Measurements from ENCODE around the gene DAPK1.

DAPK1 gene

GRCh38 chr9:87556039-87556438, 58.4 kb downstream of the DAPK1 start:
- Histone ChIP-seq H4K91ac (ENCODE audit: low read length) (no peak overlapping the region), H3K9ac (ENCODE audit: low read length) (no peak overlapping the region), H3K23ac (ENCODE audit: low read length in 2 of 2) (no peak overlapping the region), H3K27ac (ENCODE audit: low read length, poor library complexity, severe bottlenecking) (no peak overlapping the region), H2AFZ (ENCODE audit: low read depth, low read length) (no peak overlapping the region), H3K4me2 (ENCODE audit: low read length, poor library complexity, severe bottlenecking) (no peak overlapping the region), H3K4ac (ENCODE audit: low read depth in 1 of 2, low read length in 2 of 2) (no peak overlapping the region), H3K4me1 (ENCODE audit: control insufficient read depth, insufficient read depth, low read depth, low read length) (peaks cover 19% of the 10 kb centered on the region), H4K8ac (ENCODE audit: low read length) (no peak overlapping the region), H2BK15ac (ENCODE audit: low read depth, poor library complexity, severe bottlenecking) (no peak overlapping the region), H3K4me3 (ENCODE audit: insufficient read depth in 1 of 2, low read depth in 1 of 2, low read length in 2 of 2) (no peak overlapping the region), H3K9me3 (ENCODE audit: control insufficient read depth, low read length) (no peaks in the 10 kb centered on the region), H2BK12ac (ENCODE audit: low read length in 2 of 2) (no peak overlapping the region), H3K14ac (ENCODE audit: low read length in 2 of 2) (no peak overlapping the region), H2AK5ac (ENCODE audit: low read length, severe bottlenecking) (no peak overlapping the region), H2BK5ac (ENCODE audit: low read depth, low read length, poor library complexity, severe bottlenecking) (no peak overlapping the region), H3K18ac (ENCODE audit: low read depth in 1 of 2, low read length in 2 of 2) (no peak overlapping the region), H2BK120ac (ENCODE audit: low read depth, low read length) (no peak overlapping the region), H3K36me3 (ENCODE audit: control insufficient read depth in 1 of 2, insufficient read depth in 2 of 2, low read depth in 1 of 2, low read length in 2 of 2) (peaks cover 0 to 12% of the 10 kb centered on the region in 2 experiments), H3K27me3 (ENCODE audit: control insufficient read depth in 1 of 2, insufficient read depth in 1 of 2, low read length in 2 of 2) (no peaks in the 10 kb centered on the region), H3K79me1 (replicated peaks; ENCODE audit: low read length, poor library complexity, severe bottlenecking) (peaks cover 25% of the 10 kb centered on the region)
- no peak for DNase-seq
- 90% methylated on average over 7 of the region's 7 CpGs for WGBS

- 78% methylated on average over 6 of the region's 6 CpGs for WGBS
- peaks cover 0 to 8% of the 10 kb centered on the region in 2 experiments for H3K36me3 ChIP-seq (ENCODE audit: control insufficient read depth in 1 of 2, insufficient read depth in 2 of 2, low read depth in 1 of 2, low read length in 2 of 2)
Measured at GRCh38 chr9:87556821-87557220, 59.2 kb downstream of the DAPK1 start.

GRCh38 chr9:87557996-87558395, 60.3 kb downstream of the DAPK1 start:
- Histone ChIP-seq H2AK5ac (ENCODE audit: low read length, severe bottlenecking) (no peak overlapping the region), H4K91ac (ENCODE audit: low read length) (no peak overlapping the region), H2AFZ (ENCODE audit: low read depth, low read length) (no peak overlapping the region), H3K36me3 (ENCODE audit: control insufficient read depth in 1 of 2, insufficient read depth in 2 of 2, low read depth in 1 of 2, low read length in 2 of 2) (peaks cover 0 to 9% of the 10 kb centered on the region in 2 experiments), H2BK12ac (ENCODE audit: low read length in 2 of 2) (no peak overlapping the region), H3K4ac (ENCODE audit: low read depth in 1 of 2, low read length in 2 of 2) (no peak overlapping the region), H3K9me3 (ENCODE audit: control insufficient read depth, low read length) (no peaks in the 10 kb centered on the region), H4K8ac (ENCODE audit: low read length) (no peak overlapping the region), H3K4me2 (ENCODE audit: low read length, poor library complexity, severe bottlenecking) (no peak overlapping the region), H3K27me3 (ENCODE audit: control insufficient read depth in 1 of 2, insufficient read depth in 1 of 2, low read length in 2 of 2) (no peaks in the 10 kb centered on the region), H2BK120ac (ENCODE audit: low read depth, low read length) (no peak overlapping the region), H2BK5ac (ENCODE audit: low read depth, low read length, poor library complexity, severe bottlenecking) (no peak overlapping the region), H3K9ac (ENCODE audit: low read length) (no peak overlapping the region), H3K18ac (ENCODE audit: low read depth in 1 of 2, low read length in 2 of 2) (no peak overlapping the region), H3K23ac (ENCODE audit: low read length in 2 of 2) (no peak overlapping the region), H3K27ac (ENCODE audit: low read length, poor library complexity, severe bottlenecking) (no peak overlapping the region), H3K4me1 (ENCODE audit: control insufficient read depth, insufficient read depth, low read depth, low read length) (peaks cover 17% of the 10 kb centered on the region), H3K4me3 (ENCODE audit: insufficient read depth in 1 of 2, low read depth in 1 of 2, low read length in 2 of 2) (no peak overlapping the region), H3K79me1 (replicated peaks; ENCODE audit: low read length, poor library complexity, severe bottlenecking) (peaks cover 28% of the 10 kb centered on the region), H2BK15ac (ENCODE audit: low read depth, poor library complexity, severe bottlenecking) (no peak overlapping the region), H3K14ac (ENCODE audit: low read length in 2 of 2) (no peak overlapping the region)
- no peak for DNase-seq
- WGBS = 38% methylated on average over 1 of the region's 1 CpG

More at GRCh38 chr9:87556821-87557220, 59.2 kb downstream of the DAPK1 start:
- Histone ChIP-seq H3K27me3 (ENCODE audit: control insufficient read depth in 1 of 2, insufficient read depth in 1 of 2, low read length in 2 of 2) (no peaks in the 10 kb centered on the region), H2BK5ac (ENCODE audit: low read depth, low read length, poor library complexity, severe bottlenecking) (no peak overlapping the region), H2AFZ (ENCODE audit: low read depth, low read length) (no peak overlapping the region), H2AK5ac (ENCODE audit: low read length, severe bottlenecking) (peak overlapping the region; percentile 41), H4K91ac (ENCODE audit: low read length) (no peak overlapping the region), H4K8ac (ENCODE audit: low read length) (no peak overlapping the region), H3K14ac (ENCODE audit: low read length in 2 of 2) (no peak overlapping the region), H3K4me1 (ENCODE audit: control insufficient read depth, insufficient read depth, low read depth, low read length) (peaks cover 21% of the 10 kb centered on the region), H2BK120ac (ENCODE audit: low read depth, low read length) (no peak overlapping the region), H3K9ac (ENCODE audit: low read length) (no peak overlapping the region), H3K4me3 (ENCODE audit: insufficient read depth in 1 of 2, low read depth in 1 of 2, low read length in 2 of 2) (no peak overlapping the region), H3K79me1 (replicated peaks; ENCODE audit: low read length, poor library complexity, severe bottlenecking) (peaks cover 27% of the 10 kb centered on the region), H3K9me3 (ENCODE audit: control insufficient read depth, low read length) (no peaks in the 10 kb centered on the region), H3K23ac (ENCODE audit: low read length in 2 of 2) (no peak overlapping the region), H3K4me2 (ENCODE audit: low read length, poor library complexity, severe bottlenecking) (no peak overlapping the region), H3K18ac (ENCODE audit: low read depth in 1 of 2, low read length in 2 of 2) (no peak overlapping the region), H2BK12ac (ENCODE audit: low read length in 2 of 2) (no peak overlapping the region), H3K4ac (ENCODE audit: low read depth in 1 of 2, low read length in 2 of 2) (no peak overlapping the region), H2BK15ac (ENCODE audit: low read depth, poor library complexity, severe bottlenecking) (no peak overlapping the region), H3K27ac (ENCODE audit: low read length, poor library complexity, severe bottlenecking) (no peak overlapping the region)
- no peak for DNase-seq

GRCh38 chr9:87558606-87559190, 61.0 kb downstream of the DAPK1 start:
- peaks cover 31% of the 10 kb centered on the region for H3K79me1 ChIP-seq (replicated peaks; ENCODE audit: low read length, poor library complexity, severe bottlenecking)
- no peak overlapping the region for H2AK5ac ChIP-seq (ENCODE audit: low read length, severe bottlenecking)
- no peak overlapping the region for H2BK120ac ChIP-seq (ENCODE audit: low read depth, low read length)
- no peak overlapping the region for H2BK12ac ChIP-seq (ENCODE audit: low read length in 2 of 2)
- H2AFZ ChIP-seq (ENCODE audit: low read depth, low read length) = no peak overlapping the region
- peaks cover 0 to 13% of the 10 kb centered on the region in 2 experiments for H3K36me3 ChIP-seq (ENCODE audit: control insufficient read depth in 1 of 2, insufficient read depth in 2 of 2, low read depth in 1 of 2, low read length in 2 of 2)
- DNase-seq = no peak
- no peak overlapping the region for H3K14ac ChIP-seq (ENCODE audit: low read length in 2 of 2)
- WGBS = 76% methylated on average over 2 of the region's 5 CpGs
- H3K4ac ChIP-seq (ENCODE audit: low read depth in 1 of 2, low read length in 2 of 2) = no peak overlapping the region
- H3K27me3 ChIP-seq (ENCODE audit: control insufficient read depth in 1 of 2, insufficient read depth in 1 of 2, low read length in 2 of 2) = no peaks in the 10 kb centered on the region
- no peaks in the 10 kb centered on the region for H3K9me3 ChIP-seq (ENCODE audit: control insufficient read depth, low read length)
- H3K4me3 ChIP-seq (ENCODE audit: insufficient read depth in 1 of 2, low read depth in 1 of 2, low read length in 2 of 2) = no peak overlapping the region
- no peak overlapping the region for H2BK15ac ChIP-seq (ENCODE audit: low read depth, poor library complexity, severe bottlenecking)
- no peak overlapping the region for H3K27ac ChIP-seq (ENCODE audit: low read length, poor library complexity, severe bottlenecking)
- no peak overlapping the region for H3K23ac ChIP-seq (ENCODE audit: low read length in 2 of 2)
- no peak overlapping the region for H3K9ac ChIP-seq (ENCODE audit: low read length)
- H4K91ac ChIP-seq (ENCODE audit: low read length) = no peak overlapping the region
- H3K4me1 ChIP-seq (ENCODE audit: control insufficient read depth, insufficient read depth, low read depth, low read length) = peaks cover 18% of the 10 kb centered on the region
- H3K18ac ChIP-seq (ENCODE audit: low read depth in 1 of 2, low read length in 2 of 2) = no peak overlapping the region
- H4K8ac ChIP-seq (ENCODE audit: low read length) = no peak overlapping the region
- H2BK5ac ChIP-seq (ENCODE audit: low read depth, low read length, poor library complexity, severe bottlenecking) = no peak overlapping the region
- no peak overlapping the region for H3K4me2 ChIP-seq (ENCODE audit: low read length, poor library complexity, severe bottlenecking)

Measured in mesenchymal stem cell (in vitro differentiated cells and primary cell).